Measurements from ENCODE around the gene ENTREP3.

GRCh38 chr1:155219592-155220031 lies 35.7 kb downstream of the ENTREP3 start:
- TF ChIP-seq CTCF (IDR thresholded peaks at IDR 0.05; ENCODE audit: poor library complexity) (no peak), EZH2 (IDR thresholded peaks at IDR 0.05; ENCODE audit: borderline replicate concordance) (no peak), EZH2phosphoT487 (IDR thresholded peaks at IDR 0.05; ENCODE audit: low read depth, severe bottlenecking, unreplicated experiment) (no peak)
